Measurements from ENCODE around the gene PTPRD.

Gene PTPRD

DNA sequence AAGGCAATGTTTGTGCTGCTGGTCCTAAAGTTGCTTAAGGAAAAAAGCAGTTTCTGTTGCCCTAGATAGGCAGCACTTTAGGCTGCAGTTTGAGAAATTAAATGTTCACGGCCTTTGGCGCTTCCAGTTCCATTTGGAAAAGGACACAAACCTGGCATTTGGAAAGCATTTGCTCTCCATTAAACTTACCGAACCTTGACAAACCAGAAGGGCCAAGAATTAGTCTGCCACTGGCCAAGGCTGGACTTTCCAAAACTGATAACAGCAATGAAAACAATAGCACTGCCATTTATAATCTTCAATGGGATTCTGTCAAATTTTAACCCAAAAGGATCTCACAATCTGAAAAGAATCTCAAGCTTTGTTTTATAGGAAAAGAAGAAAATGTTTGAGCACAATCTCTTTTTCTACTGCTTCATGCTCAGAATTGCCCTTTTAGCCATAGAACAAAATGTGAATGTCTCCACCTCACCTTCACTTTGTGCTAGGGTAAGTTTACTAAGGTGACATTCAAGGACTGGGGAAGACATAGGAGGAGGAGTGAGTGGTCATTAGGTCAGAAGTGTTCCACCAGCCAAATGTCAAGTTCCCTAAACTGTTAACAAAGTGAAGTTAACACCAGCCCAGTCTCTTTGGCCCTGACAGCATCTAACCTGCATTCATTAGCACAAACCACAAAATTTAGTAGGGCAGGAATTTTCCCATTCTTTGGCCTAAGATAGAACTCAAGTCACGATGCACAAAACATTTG is 2229.8 kb downstream of the PTPRD start:
- in situ Hi-C loops (cut with MboI; ENCODE audit: low sequenced_read_pairs) = no loop called here

DNA sequence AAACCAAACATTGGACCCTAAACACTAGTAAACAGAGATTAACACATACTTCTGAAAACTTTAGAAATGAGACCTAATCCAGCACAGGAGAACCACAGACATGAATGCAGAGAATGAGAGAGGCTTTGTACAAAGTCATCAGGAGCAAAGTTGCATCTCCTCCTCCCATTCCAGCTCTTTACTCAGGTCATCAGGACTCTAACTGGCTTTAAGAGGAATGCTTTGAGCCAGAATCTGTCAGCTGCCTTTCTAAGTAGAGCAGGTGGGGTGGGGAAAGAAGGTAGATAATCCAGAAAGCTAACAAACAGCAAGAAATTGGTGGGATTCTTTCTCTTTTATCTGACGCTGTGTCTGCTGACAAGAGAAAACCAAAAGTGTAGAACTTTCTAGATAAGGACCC is 2230.5 kb downstream of the PTPRD start:
- in situ Hi-C loops (cut with MboI; ENCODE audit: low sequenced_read_pairs) = no loop called here

GRCh38 chr9:8381601-8382000 is 2231.2 kb downstream of the PTPRD start:
- in situ Hi-C loops (cut with MboI; ENCODE audit: low sequenced_read_pairs) = no loop called here

GRCh38 chr9:8374471-8374870 is 2238.3 kb downstream of the PTPRD start:
- in situ Hi-C loops (cut with MboI; ENCODE audit: low sequenced_read_pairs) = no loop called here

- in situ Hi-C loops (cut with MboI; ENCODE audit: low sequenced_read_pairs) = no loop called here
Observed at GRCh38 chr9:8371686-8372085, 2241.1 kb downstream of the PTPRD start.

DNA sequence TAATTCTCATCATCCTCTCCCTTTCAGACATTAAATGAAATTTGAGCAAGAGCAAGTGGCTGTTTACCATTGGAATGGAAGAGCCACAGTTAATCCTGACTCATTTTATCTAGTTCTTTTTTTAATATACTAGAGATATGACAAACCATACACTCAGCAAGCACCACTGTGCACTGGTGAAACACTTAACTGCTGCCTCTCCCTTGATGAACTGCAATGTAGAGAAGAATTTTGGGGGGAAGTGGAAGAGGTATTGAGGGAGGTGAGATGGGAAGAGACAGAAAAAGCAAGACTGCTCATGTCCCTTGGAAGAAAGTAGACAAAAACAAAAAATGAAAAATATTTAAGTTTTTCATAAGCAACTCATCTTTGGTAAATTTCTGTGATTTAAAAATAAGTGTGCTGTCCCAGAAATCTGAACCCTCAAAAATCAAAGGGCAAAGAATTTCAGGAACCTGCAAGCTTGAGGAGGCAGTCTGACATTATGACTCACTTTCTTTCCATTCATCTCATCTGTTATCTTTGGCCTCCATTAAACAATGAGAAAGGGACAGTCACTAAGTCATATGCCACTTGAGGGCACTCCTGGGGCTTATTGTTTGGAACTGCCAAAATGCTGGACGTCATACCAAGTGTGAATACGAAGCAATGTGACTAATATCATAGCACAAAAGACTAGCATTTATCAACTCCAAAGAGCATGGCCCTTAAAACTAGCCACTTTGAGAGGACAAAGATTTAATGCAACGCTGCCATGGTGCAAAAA is 2246.5 kb downstream of the PTPRD start:
- in situ Hi-C loops (cut with MboI; ENCODE audit: low sequenced_read_pairs) = no loop called here

- in situ Hi-C loops (cut with MboI; ENCODE audit: low sequenced_read_pairs) = no loop called here
Observed at GRCh38 chr9:8365466-8366160, 2247.2 kb downstream of the PTPRD start.

DNA sequence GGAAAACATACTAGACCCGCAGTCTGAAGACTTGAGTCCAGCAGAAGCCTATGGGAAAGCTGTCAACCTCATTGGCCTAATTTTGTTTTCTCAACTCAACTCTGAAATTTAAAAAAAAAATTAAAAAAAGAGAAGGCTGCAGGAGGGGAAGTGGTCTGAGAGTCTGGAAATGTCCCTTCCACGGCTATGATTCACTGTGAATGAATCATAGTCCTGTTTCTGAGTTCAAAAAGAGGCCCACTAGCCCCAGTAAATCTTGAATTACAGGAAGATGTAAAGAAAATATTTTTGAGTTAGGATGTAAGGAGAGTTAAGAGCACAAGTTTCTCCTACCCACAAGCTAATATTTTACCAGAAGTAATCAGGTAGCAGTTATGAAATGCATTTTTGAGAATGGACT is 2247.8 kb downstream of the PTPRD start:
- in situ Hi-C loops (cut with MboI; ENCODE audit: low sequenced_read_pairs) = no loop called here

- in situ Hi-C loops (cut with MboI; ENCODE audit: low sequenced_read_pairs) = no loop called here
Observed at GRCh38 chr9:8364026-8364752, 2248.6 kb downstream of the PTPRD start.

DNA sequence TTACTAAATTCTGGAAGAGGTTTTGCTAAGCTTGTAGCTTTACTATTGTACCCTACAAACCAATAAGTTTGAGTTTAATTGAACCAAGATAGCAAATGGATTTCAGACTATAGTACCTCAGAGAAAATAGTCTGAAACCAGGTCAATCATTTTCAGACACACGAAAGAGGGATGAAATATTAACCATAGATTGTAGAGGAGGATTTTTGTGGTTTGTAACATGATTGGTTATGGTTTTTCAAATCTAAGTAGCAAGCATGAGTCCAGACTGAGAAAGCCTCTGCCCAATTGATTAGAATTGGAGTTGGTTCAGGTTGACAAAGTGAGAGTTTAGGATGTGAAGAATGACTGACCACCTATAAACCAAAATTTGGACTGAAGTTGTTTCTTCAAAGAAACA is 2250.6 kb downstream of the PTPRD start:
- in situ Hi-C loops (cut with MboI; ENCODE audit: low sequenced_read_pairs) = no loop called here

DNA sequence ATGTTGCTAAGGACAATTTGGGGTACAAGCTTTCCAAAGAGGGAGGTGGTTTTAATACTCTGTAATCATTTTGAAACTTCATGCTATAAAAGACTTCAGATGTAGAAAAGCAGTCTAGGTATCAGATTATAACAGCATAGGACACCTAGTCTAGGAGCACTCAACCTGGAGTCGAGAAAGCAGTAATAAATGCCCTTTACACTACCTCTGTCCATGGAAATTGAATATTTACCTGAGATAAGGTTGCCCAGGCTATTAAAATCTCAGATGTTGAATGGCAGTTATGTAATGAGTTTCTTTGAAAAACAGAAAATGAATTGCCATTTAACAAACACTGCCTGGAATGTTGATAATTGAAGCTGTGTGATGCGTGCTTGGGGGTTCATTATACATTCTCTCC is 2251.4 kb downstream of the PTPRD start:
- in situ Hi-C loops (cut with MboI; ENCODE audit: low sequenced_read_pairs) = no loop called here

- in situ Hi-C loops (cut with MboI; ENCODE audit: low sequenced_read_pairs) = no loop called here
Observed at GRCh38 chr9:8356406-8356805, 2256.4 kb downstream of the PTPRD start.

DNA sequence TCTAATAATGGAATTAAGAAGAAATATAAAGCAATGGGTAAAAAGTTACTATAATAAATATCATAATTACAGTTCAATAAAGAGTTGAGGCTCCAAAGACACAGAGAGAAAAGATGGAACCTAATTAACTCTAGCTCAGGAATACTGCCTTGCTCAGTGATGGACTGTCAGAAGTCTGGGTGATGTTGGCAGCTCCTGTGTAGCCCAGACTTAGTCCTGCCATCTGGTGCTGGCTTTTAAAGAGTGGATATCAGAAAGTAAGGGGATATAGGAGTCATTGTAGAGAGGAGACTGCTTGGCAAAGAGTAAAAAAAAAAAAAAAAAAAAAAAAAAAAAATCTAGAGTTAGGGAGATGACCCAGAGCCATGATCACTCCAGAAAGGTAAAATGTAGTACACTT is 2261.4 kb downstream of the PTPRD start:
- in situ Hi-C loops (cut with MboI; ENCODE audit: low sequenced_read_pairs) = no loop called here

GRCh38 chr9:8349901-8350300 is 2262.9 kb downstream of the PTPRD start:
- in situ Hi-C loops (cut with MboI; ENCODE audit: low sequenced_read_pairs) = no loop called here

DNA sequence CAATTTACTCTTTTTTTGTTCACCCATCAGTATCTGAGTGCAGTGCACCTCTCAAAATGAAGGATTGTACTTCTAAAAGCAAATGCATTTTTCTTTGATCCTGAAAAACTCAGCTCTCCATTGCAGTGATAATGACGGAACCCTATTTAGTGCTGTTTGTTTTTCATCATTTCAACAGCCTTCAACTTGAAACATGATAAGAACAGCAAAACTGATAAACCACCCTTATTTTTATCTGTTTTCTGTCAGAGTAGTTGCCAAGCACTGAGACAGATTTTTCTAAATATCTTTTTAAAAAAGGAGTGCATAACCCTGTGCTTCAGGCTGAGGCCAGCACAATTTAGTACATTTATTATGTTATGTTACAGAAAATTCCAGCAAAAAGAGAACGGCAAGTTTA is 2263.4 kb downstream of the PTPRD start:
- in situ Hi-C loops (cut with MboI; ENCODE audit: low sequenced_read_pairs) = no loop called here

DNA sequence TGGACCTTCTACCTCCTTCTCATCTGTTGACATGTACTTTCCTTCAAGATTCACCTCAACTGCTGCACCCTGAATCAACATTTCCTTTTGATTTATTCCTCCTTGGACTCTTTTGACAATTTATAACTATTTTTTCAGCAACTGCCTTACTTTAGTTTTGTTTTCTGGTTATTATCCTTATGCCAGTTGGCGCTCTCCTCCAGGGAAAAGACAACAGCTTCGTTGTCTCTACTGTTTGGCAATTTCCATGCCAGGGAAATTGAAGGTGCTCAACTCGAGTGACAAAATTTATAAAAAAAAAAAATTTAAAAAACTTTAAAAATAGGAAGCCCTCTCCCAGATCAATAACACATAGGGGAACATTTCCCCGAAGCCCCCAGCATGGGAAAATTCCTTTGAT is 2264.0 kb downstream of the PTPRD start:
- in situ Hi-C loops (cut with MboI; ENCODE audit: low sequenced_read_pairs) = no loop called here

DNA sequence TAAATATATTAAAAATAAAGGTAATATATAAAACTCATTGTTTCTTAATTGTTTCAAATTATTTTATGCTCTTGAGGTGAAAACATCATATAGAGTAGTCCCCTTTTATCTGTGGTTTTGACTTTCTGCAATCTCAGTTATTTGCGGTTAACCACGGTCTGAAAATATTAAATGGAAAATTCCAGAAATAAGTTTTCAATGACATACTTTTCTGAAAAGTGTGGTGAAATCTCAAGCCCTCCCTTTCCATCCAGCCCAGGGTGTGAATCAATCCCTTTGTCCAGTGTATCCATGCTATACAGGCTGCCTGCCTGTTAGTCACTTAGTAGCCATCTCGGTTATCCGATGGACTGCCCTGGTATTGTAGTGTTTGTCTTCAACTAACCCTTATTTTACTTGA is 2266.5 kb downstream of the PTPRD start:
- in situ Hi-C loops (cut with MboI; ENCODE audit: low sequenced_read_pairs) = no loop called here

DNA sequence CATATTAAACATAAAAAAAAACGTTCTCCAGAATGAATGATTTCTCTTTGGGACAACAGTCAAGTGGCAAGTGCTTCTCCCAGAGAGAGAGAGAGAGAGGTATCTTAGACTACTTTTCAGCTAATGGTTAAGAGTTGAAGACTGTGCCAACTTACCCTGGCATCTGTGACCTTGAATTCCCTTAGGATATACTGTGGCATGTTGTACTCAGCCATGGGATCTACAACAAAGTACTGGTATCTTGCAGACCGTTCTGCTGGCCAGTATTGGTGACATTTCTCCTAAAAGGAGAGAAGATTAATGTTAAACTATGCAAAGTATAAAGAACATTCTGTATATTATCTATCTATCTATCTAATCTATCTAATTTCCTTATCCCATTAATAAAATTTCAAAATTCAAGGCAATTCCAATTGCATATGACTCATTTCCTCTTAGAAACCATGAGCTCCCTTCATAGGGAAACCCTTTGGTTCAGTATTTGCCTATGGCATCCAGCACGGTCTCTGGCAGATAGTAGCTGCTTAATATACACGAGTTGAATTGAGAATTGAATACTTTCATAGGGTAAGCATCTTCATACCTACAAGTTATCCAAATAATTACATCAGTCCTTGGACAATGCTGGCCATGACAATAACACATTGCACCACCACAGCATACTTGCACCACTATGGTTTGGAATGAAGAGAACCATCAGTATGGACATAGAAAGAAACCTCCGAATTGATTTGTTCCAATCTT is 2273.9 kb downstream of the PTPRD start:
- in situ Hi-C loops (cut with MboI; ENCODE audit: low sequenced_read_pairs) = no loop called here

DNA sequence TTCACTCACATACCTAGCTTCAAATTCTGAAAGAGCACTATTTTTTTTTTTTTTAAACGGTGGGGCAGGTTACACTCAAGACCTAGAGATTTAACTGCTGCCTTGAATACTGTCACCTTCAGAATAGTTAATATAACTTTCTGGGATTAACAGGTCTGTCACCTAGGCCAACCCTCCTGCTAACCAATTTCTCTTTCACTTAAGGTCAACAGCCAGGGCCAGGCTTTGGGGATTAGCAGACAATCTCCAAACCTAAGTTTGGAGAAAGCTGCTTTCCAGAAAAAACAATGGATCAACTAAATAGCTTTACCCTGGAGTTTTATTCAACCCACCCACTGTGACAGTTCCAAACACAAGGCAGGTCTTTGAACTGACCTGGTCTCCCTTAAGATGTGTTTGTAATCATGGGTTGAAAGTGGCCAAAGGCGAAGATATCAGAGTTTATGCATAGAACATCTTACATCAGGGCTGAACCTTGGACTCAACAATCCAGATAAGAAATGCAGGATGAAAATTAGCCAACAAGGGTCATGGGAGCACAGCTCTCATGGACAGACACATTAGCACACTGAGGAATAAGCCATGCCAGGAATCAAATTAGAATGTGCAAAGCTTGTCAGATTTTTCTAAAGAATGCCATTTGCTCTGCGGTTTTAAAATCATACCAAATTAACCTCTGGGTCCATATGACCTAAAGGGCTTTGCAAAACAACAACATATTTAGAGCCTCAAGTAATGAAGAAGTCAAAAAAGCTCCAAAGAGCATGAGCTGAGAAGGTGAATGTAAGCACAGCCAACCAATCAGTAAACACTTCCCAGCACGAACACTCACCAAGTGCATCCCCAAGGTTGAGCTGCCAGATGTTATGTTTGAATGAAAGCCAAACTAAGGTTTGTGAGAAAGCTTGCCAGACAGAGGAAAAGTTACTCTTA is 2274.7 kb downstream of the PTPRD start:
- in situ Hi-C loops (cut with MboI; ENCODE audit: low sequenced_read_pairs) = no loop called here
